ENCODE measurements around the gene IRF3.

GRCh38 chr19:49658566-49659442 lies 6.9 kb downstream of the IRF3 start:
- TF ChIP-seq CTCF (IDR thresholded peaks at IDR 0.05; ENCODE audit: insufficient read depth, low read length, poor library complexity, severe bottlenecking) = no peak
- TF ChIP-seq EZH2phosphoT487 (conservative IDR thresholded peaks at IDR 0.05; ENCODE audit: low read length) = no peak
